Thyroid gland (tissue), 4 donors: ENCODE measurements around the gene STEAP1B.

Experiments used
- POLR2A ChIP-seq, 2 donors: fragments of 450-650 bp; IDR thresholded peaks; one replicate each; pipeline ENCODE4 v1.6.1; 2017; ENCODE audit warnings: antibody characterized with exemption in 2 of 2, mild to moderate bottlenecking in 2 of 2, moderate library complexity in 1 of 2
- TF ChIP-seq, protein P1 (sequence below), 6 experiments: fragments of 200-600 bp in 3 of 6; fragments of 450-650 bp in 3 of 6; sonication (generic) in 3 of 6; IDR thresholded peaks; one replicate each; pipeline ENCODE4 v1.5.1; 2016 to 2019; ENCODE audit warnings: antibody characterized with exemption in 6 of 6, mild to moderate bottlenecking in 2 of 6, inconsistent platforms in 1 of 6, moderate library complexity in 1 of 6

DNA sequence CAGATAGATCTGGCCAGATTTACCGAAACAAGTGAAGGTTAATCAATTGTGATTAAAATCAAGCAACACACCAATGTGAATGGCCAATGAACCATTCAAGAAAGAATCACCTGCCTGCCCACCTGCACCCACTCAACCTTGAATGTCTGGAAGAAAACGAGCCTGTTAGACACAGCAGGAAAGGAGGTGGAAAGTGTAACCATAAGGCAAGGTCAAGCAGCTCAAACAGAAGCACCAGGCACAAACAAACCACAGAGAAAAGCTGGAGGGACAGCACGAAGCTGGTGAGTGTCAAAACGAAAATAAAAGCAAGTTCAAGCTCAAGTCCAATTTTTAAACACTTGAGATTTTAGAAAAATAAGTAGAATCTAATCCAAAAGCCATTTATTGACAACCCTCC, 64.9 kb downstream of the STEAP1B start:
- TF ChIP-seq, protein P1, sequence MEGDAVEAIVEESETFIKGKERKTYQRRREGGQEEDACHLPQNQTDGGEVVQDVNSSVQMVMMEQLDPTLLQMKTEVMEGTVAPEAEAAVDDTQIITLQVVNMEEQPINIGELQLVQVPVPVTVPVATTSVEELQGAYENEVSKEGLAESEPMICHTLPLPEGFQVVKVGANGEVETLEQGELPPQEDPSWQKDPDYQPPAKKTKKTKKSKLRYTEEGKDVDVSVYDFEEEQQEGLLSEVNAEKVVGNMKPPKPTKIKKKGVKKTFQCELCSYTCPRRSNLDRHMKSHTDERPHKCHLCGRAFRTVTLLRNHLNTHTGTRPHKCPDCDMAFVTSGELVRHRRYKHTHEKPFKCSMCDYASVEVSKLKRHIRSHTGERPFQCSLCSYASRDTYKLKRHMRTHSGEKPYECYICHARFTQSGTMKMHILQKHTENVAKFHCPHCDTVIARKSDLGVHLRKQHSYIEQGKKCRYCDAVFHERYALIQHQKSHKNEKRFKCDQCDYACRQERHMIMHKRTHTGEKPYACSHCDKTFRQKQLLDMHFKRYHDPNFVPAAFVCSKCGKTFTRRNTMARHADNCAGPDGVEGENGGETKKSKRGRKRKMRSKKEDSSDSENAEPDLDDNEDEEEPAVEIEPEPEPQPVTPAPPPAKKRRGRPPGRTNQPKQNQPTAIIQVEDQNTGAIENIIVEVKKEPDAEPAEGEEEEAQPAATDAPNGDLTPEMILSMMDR (IDR thresholded peaks at IDR 0.05) = no peak
- TF ChIP-seq POLR2A (IDR thresholded peaks at IDR 0.05) = no peak
